ENCODE data around the gene SERPIND1.

- no peak for TF ChIP-seq CTCF (IDR thresholded peaks at IDR 0.05)
- no peak for TF ChIP-seq POLR2A (IDR thresholded peaks at IDR 0.05)
These were observed 18.5 kb downstream of the SERPIND1 start for GRCh38 chr22:20792221-20792965.

All from Peyer's patch (tissue), 4 donors.